Ascending aorta (tissue), 2 donors: Measurements from ENCODE around the gene DYNC1LI1. TPM values are rescaled to one million over a fixed set of nuclear protein-coding genes. Genes with fewer than 3 reads are reported as not detected.
"Not testable (repeated sequence)": the region's sequence is repeated elsewhere in the genome, so short reads cannot be mapped to it uniquely, and the experiment has no call there.

Experiments used
- DNase-seq, 2 donors: peaks; one replicate each; pipeline ENCODE4 v3.0.0-alpha.2; 2019; ENCODE audit warnings: low spot score in 2 of 2
- H3K27ac ChIP-seq, 2 donors: fragments of 200-600 bp; sonication (generic); one replicate each; pipeline ENCODE4 v1.5.1; 2016 to 2017; ENCODE audit warnings: mild to moderate bottlenecking in 1 of 2
- H3K27me3 ChIP-seq: fragments of 200-600 bp; sonication (generic); one replicate; pipeline ENCODE4 v1.5.1; 2017
- H3K36me3 ChIP-seq, 2 donors: fragments of 200-600 bp; sonication (generic); one replicate each; pipeline ENCODE4 v1.5.1; 2016
- H3K4me1 ChIP-seq, 2 donors: fragments of 200-600 bp; sonication (generic); one replicate each; pipeline ENCODE4 v1.5.1; 2016 to 2017; ENCODE audit warnings: mild to moderate bottlenecking in 1 of 2
- H3K4me3 ChIP-seq, 2 donors: fragments of 200-600 bp; sonication (generic); one replicate each; pipeline ENCODE4 v1.5.1; 2016 to 2017; ENCODE audit warnings: mild to moderate bottlenecking in 1 of 2
- H3K9me3 ChIP-seq, 2 donors: fragments of 200-600 bp; sonication (generic); one replicate each; pipeline ENCODE4 v1.5.1; 2016
- intact Hi-C: fragments of 100-400 bp; cut with DNase I; formaldehyde crosslinking; loops from one replicate; pipeline ENCODE4 v1.15.1; 2023
- total RNA-seq: library from RNA; depleted of rRNA; stranded (reverse); fragments of >200 nt; gene quantifications from one replicate; pipeline ENCODE4 v1.1.0, GENCODE V29; 2016
- TF ChIP-seq, protein P1 (sequence below), 3 experiments: fragments of 200-600 bp in 2 of 3; fragments of 450-650 bp in 1 of 3; sonication (generic) in 2 of 3; IDR thresholded peaks; one replicate each; pipeline ENCODE4 v1.5.1; 2016 to 2019; ENCODE audit warnings: antibody characterized with exemption in 3 of 3, mild to moderate bottlenecking in 1 of 3, moderate library complexity in 1 of 3

The DYNC1LI1 gene
- total RNA-seq, 1 donor from 2014 or later: 22.1 TPM

DNA sequence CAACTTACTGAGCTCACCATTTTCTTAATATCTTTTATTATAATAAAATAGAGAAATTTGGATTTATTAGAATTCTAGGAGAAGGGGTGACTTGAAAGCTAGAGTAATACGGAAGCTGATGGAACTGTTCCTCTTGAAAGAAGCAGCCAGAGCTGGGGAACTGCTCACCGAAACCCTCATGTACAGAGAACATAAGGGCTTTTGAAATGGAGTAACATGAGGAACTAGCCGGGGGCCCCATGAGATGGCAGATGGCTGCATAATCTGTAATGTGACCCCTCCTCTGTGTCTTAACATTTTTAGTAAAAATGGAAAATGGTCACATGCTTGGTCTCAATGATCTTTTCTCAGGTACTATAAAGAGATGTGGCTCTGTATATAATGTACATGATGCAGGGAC lies 15.7 kb upstream of the DYNC1LI1 start:
- intact Hi-C loops: no loop called here
- no peaks in the 10 kb centered on the region for H3K4me1 ChIP-seq
- DNase-seq: no peak

DNA sequence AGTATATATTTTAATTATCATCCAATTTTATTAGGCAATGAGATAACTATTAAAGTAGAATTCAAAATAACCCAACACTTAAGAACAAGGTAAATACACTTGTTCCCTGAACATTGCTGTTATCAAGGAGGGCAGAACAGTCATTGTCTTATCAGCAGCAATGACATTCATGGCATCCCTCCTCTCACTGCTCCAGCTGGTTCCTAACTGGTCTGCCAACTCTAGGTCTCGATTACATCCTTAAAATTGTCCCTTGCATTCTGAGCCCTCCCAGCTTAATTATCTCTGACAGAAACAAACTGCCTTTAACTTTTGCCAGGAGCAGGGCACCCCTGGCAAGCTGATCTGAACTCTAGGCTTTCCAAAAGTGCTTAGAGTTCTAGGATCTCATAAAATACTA lies 14.0 kb upstream of the DYNC1LI1 start:
- no peaks in the 10 kb centered on the region for H3K9me3 ChIP-seq
- DNase-seq: no peak
- intact Hi-C loops: no loop called here
- TF ChIP-seq, protein P1, sequence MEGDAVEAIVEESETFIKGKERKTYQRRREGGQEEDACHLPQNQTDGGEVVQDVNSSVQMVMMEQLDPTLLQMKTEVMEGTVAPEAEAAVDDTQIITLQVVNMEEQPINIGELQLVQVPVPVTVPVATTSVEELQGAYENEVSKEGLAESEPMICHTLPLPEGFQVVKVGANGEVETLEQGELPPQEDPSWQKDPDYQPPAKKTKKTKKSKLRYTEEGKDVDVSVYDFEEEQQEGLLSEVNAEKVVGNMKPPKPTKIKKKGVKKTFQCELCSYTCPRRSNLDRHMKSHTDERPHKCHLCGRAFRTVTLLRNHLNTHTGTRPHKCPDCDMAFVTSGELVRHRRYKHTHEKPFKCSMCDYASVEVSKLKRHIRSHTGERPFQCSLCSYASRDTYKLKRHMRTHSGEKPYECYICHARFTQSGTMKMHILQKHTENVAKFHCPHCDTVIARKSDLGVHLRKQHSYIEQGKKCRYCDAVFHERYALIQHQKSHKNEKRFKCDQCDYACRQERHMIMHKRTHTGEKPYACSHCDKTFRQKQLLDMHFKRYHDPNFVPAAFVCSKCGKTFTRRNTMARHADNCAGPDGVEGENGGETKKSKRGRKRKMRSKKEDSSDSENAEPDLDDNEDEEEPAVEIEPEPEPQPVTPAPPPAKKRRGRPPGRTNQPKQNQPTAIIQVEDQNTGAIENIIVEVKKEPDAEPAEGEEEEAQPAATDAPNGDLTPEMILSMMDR (IDR thresholded peaks at IDR 0.05): no peak
- H3K4me3 ChIP-seq: no peak overlapping the region
- no peaks in the 10 kb centered on the region for H3K27me3 ChIP-seq
- no peak overlapping the region for H3K27ac ChIP-seq
- H3K4me1 ChIP-seq: no peaks in the 10 kb centered on the region
- no peaks in the 10 kb centered on the region for H3K36me3 ChIP-seq

More for the DNA sequence above, 15.7 kb upstream of the DYNC1LI1 start:
- no peaks in the 10 kb centered on the region for H3K27me3 ChIP-seq
- no peaks in the 10 kb centered on the region for H3K9me3 ChIP-seq
- H3K27ac ChIP-seq: no peak overlapping the region
- H3K4me3 ChIP-seq: no peak overlapping the region
- no peaks in the 10 kb centered on the region for H3K36me3 ChIP-seq
- TF ChIP-seq, protein P1 (IDR thresholded peaks at IDR 0.05): no peak

DNA sequence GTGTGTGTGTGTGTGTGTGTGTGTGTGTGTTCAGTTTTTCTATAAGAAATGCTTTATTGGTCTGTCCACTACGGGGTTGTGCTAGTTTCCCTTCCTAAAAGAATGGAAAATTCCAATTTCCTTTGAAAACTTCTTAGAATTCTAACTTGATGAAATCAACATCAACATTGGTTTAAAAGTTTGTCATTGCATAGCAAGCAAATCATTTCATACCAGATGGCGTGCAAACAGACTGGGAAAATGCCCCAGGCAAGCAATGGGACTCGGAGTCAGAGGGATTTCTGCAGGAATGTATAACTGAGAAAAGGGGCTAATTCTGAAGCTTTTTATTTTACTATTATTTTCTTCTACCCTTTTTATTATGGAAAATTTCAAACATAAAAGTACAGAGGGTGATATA lies 13.1 kb upstream of the DYNC1LI1 start:
- no peak overlapping the region for H3K4me3 ChIP-seq
- TF ChIP-seq, protein P1 (IDR thresholded peaks at IDR 0.05): no peak
- no peaks in the 10 kb centered on the region for H3K4me1 ChIP-seq
- H3K27ac ChIP-seq: no peak overlapping the region
- no peaks in the 10 kb centered on the region for H3K9me3 ChIP-seq
- DNase-seq: no peak
- intact Hi-C loops: no loop called here
- H3K27me3 ChIP-seq: no peaks in the 10 kb centered on the region
- no peaks in the 10 kb centered on the region for H3K36me3 ChIP-seq

DNA sequence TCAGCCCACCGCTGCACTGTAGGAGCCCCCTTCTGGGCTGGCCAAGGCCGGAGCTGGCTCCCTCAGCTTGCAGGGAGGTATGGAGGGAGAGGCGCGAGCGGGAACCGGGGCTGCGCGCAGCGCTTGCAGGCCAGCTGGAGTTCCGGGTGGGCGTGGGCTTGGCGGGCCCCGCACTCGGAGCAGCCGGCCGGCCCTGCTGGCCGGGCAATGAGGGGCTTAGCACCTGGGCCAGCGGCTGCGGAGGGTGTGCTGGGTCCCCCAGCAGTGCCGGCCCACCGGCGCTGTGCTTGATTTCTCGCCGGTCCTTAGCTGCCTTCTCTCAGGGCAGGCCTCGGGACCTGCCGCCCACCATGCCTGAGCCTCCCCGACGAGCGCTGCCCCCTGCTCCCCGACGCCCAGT lies 8.0 kb upstream of the DYNC1LI1 start:
- H3K27ac ChIP-seq, H3K36me3 ChIP-seq, H3K4me3 ChIP-seq, DNase-seq, H3K27me3 ChIP-seq, H3K9me3 ChIP-seq, intact Hi-C loops: not testable (repeated sequence)
- peaks cover 3 to 10% of the 10 kb centered on the region in 2 donors for H3K4me1 ChIP-seq

DNA sequence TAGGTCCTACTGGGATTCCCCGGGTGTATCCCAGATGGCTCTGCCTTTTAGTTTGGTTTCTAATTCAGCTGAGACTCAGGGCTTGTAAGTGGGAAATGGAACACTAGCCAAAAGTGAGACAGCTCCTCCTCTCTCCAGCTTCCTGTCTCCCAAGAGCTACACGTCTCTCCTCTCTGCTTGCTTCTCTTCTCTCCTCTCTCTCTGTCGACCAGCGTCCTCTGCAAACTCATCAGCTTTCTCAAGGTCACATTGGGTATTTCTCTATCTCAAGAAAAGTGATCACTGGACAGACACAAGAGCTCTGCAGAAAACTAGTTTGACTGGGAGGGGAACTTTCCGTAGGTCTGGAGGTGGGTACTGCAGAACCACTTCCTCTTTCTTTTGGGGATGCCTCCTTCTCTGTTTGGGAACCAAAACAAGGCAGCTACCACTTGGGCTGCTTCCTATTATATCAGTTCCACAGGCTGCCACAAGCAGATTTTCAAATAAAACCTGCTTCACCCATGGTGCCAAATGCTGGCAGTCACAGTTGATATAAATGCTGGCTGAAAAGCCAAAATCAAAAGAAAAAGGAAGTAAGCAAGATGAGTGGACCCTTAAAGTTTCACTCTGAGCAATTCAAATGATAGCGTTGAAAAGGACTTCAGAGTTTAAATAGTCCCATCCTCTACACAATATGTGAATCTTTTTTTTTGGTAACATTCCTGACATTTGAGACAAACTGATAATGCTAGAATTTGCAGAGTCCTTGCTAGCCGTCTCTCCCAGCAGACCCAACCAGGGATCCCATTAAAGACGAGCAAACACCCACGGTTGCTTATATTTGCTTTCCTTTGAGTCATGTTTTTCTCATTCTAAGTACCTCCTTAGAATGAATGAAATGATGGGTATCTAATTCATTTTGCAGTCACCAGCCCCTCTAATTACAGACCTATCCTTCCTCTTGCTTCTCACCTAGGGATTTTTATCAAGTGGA lies 7.2 kb upstream of the DYNC1LI1 start:
- H3K27me3 ChIP-seq: no peaks in the 10 kb centered on the region
- peaks cover 3 to 10% of the 10 kb centered on the region in 2 donors for H3K4me1 ChIP-seq
- H3K4me3 ChIP-seq: peak overlapping the region; percentile 22 to 45
- DNase-seq: no peak
- H3K27ac ChIP-seq: peak overlapping the region; percentile 55 to 64
- intact Hi-C loops: no loop called here
- TF ChIP-seq, protein P1 (IDR thresholded peaks at IDR 0.05): no peak
- no peaks in the 10 kb centered on the region for H3K36me3 ChIP-seq
- no peaks in the 10 kb centered on the region for H3K9me3 ChIP-seq

DNA sequence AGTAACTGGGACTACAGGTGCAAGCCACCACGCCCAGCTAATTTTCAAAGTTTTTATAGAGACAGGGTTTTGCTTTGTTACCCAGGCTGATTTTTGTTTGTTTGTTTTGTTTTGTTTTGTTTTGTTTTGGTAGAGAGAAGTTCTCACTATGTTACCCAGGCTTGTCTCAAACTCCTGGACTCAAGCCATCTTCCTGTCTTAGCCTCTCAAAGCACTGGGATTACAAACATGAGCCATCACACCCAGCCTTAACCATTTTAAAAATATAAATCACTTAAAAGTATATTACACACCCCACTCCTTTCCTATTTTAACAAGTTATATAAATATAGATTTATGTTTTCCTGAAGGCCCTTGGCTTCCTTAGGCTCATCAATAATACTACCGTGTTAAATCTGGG lies 6.5 kb upstream of the DYNC1LI1 start:
- no peak for DNase-seq
- peaks cover 3 to 10% of the 10 kb centered on the region in 2 donors for H3K4me1 ChIP-seq
- TF ChIP-seq, protein P1 (IDR thresholded peaks at IDR 0.05): no peak
- intact Hi-C loops: no loop called here
- no peaks in the 10 kb centered on the region for H3K27me3 ChIP-seq
- H3K36me3 ChIP-seq: no peaks in the 10 kb centered on the region
- H3K9me3 ChIP-seq: no peaks in the 10 kb centered on the region
- H3K27ac ChIP-seq: peak overlapping the region; percentile 55 to 64
- H3K4me3 ChIP-seq: peak overlapping the region in 1 of 2 donors; percentile 45
